Suprapubic skin (tissue), 3 donors: Measurements from ENCODE around the gene PCID2.

Source experiments
- POLR2AphosphoS5 ChIP-seq, 3 donors: sonication (generic); formaldehyde crosslinking; IDR thresholded peaks; one replicate each; pipeline ENCODE4 v1.6.1; 2017; ENCODE audit warnings: antibody characterized with exemption in 3 of 3
- TF ChIP-seq, protein P1 (sequence below), 2 donors: fragments of 200-600 bp in 1 of 2; fragments of 450-650 bp in 1 of 2; sonication (generic) in 1 of 2; IDR thresholded peaks; one replicate each; pipeline ENCODE4 v1.5.1; 2016 to 2019; ENCODE audit warnings: antibody characterized with exemption in 2 of 2, mild to moderate bottlenecking in 1 of 2, moderate library complexity in 1 of 2

GRCh38 chr13:113178070-113178895 is 30.2 kb downstream of the PCID2 start:
- TF ChIP-seq, protein P1, sequence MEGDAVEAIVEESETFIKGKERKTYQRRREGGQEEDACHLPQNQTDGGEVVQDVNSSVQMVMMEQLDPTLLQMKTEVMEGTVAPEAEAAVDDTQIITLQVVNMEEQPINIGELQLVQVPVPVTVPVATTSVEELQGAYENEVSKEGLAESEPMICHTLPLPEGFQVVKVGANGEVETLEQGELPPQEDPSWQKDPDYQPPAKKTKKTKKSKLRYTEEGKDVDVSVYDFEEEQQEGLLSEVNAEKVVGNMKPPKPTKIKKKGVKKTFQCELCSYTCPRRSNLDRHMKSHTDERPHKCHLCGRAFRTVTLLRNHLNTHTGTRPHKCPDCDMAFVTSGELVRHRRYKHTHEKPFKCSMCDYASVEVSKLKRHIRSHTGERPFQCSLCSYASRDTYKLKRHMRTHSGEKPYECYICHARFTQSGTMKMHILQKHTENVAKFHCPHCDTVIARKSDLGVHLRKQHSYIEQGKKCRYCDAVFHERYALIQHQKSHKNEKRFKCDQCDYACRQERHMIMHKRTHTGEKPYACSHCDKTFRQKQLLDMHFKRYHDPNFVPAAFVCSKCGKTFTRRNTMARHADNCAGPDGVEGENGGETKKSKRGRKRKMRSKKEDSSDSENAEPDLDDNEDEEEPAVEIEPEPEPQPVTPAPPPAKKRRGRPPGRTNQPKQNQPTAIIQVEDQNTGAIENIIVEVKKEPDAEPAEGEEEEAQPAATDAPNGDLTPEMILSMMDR (IDR thresholded peaks at IDR 0.05) = no peak
- no peak for TF ChIP-seq POLR2AphosphoS5 (IDR thresholded peaks at IDR 0.05)
